ENCODE results near the gene POLR1F.

The POLR1F gene

GRCh38 chr7:19728716-19729115 is 19.9 kb upstream of the POLR1F start:
- DNase-seq (ENCODE audit: low read depth), result no peak
- TF ChIP-seq MYC (IDR thresholded peaks at IDR 0.05; ENCODE audit: low read depth, low read length), result no peak
- TF ChIP-seq, protein P1, sequence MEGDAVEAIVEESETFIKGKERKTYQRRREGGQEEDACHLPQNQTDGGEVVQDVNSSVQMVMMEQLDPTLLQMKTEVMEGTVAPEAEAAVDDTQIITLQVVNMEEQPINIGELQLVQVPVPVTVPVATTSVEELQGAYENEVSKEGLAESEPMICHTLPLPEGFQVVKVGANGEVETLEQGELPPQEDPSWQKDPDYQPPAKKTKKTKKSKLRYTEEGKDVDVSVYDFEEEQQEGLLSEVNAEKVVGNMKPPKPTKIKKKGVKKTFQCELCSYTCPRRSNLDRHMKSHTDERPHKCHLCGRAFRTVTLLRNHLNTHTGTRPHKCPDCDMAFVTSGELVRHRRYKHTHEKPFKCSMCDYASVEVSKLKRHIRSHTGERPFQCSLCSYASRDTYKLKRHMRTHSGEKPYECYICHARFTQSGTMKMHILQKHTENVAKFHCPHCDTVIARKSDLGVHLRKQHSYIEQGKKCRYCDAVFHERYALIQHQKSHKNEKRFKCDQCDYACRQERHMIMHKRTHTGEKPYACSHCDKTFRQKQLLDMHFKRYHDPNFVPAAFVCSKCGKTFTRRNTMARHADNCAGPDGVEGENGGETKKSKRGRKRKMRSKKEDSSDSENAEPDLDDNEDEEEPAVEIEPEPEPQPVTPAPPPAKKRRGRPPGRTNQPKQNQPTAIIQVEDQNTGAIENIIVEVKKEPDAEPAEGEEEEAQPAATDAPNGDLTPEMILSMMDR (IDR thresholded peaks at IDR 0.05; ENCODE audit: low read depth, low read length), result no peak
- TF ChIP-seq MAX (IDR thresholded peaks at IDR 0.05; ENCODE audit: low read depth, low read length), result no peak
- TF ChIP-seq POLR2A (IDR thresholded peaks at IDR 0.05; ENCODE audit: extremely low read depth, insufficient read length), result no peak
- H3K4me3 ChIP-seq (ENCODE audit: low read depth, low read length), result no peak overlapping the region

- TF ChIP-seq POLR2A (IDR thresholded peaks at IDR 0.05; ENCODE audit: extremely low read depth, insufficient read length), result no peak
- no peak for TF ChIP-seq MAX (IDR thresholded peaks at IDR 0.05; ENCODE audit: low read depth, low read length)
- no peak for TF ChIP-seq MYC (IDR thresholded peaks at IDR 0.05; ENCODE audit: low read depth, low read length)
- TF ChIP-seq, protein P1 (IDR thresholded peaks at IDR 0.05; ENCODE audit: low read depth, low read length), result no peak
- no peak overlapping the region for H3K4me3 ChIP-seq (ENCODE audit: low read depth, low read length)
- no peak for DNase-seq (ENCODE audit: low read depth)
Observed at GRCh38 chr7:19725770-19726169, 16.9 kb upstream of the POLR1F start.

GRCh38 chr7:19715499-19715898 is 6.7 kb upstream of the POLR1F start:
- TF ChIP-seq MYC (IDR thresholded peaks at IDR 0.05; ENCODE audit: low read depth, low read length) (no peak), POLR2A (IDR thresholded peaks at IDR 0.05; ENCODE audit: extremely low read depth, insufficient read length) (no peak), MAX (IDR thresholded peaks at IDR 0.05; ENCODE audit: low read depth, low read length) (no peak)
- TF ChIP-seq, protein P1 (IDR thresholded peaks at IDR 0.05; ENCODE audit: low read depth, low read length), result no peak
- no peak overlapping the region for H3K4me3 ChIP-seq (ENCODE audit: low read depth, low read length)
- no peak for DNase-seq (ENCODE audit: low read depth)

DNA sequence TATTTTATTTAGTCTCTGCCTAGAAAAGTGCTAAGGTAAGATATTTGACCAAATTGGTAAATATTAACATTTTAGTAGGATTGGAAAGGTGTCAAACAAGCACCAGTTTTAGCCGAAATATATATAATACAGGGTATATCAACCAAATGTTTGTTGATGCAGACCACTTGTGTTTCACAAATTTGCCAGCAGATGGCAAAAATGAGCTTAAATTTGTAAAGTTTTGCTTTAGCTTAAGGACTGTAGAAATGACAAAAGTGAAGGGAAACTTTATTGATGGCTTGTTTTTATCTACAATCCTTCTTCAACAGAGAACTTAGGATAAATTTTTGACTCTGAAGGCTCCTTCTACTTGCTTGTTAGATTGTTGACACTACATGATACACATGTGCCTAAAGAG is 4.8 kb upstream of the POLR1F start:
- TF ChIP-seq MYC (IDR thresholded peaks at IDR 0.05; ENCODE audit: low read depth, low read length), result no peak; the same call in 1 of the 2 replicates
- TF ChIP-seq, protein P1 (IDR thresholded peaks at IDR 0.05; ENCODE audit: low read depth, low read length), result peak; percentile 52
- no peak overlapping the region for H3K4me3 ChIP-seq (ENCODE audit: low read depth, low read length)
- DNase-seq (ENCODE audit: low read depth), result peak; percentile 69

- TF ChIP-seq MAX (IDR thresholded peaks at IDR 0.05; ENCODE audit: low read depth, low read length), result no peak
- TF ChIP-seq POLR2A (IDR thresholded peaks at IDR 0.05; ENCODE audit: extremely low read depth, insufficient read length), result no peak
- TF ChIP-seq MYC (IDR thresholded peaks at IDR 0.05; ENCODE audit: low read depth, low read length), result no peak
- H3K4me3 ChIP-seq (ENCODE audit: low read depth, low read length), result no peak overlapping the region
- no peak for DNase-seq (ENCODE audit: low read depth)
Observed at GRCh38 chr7:19709249-19709578, 377 bp upstream of the POLR1F start.

- H3K4me3 ChIP-seq (ENCODE audit: low read depth, low read length), result peak overlapping the region; percentile 98
- TF ChIP-seq POLR2A (IDR thresholded peaks at IDR 0.05; ENCODE audit: extremely low read depth, insufficient read length) (no peak), MAX (IDR thresholded peaks at IDR 0.05; ENCODE audit: low read depth, low read length) (no peak), MYC (IDR thresholded peaks at IDR 0.05; ENCODE audit: low read depth, low read length) (no peak)
- TF ChIP-seq, protein P1 (IDR thresholded peaks at IDR 0.05; ENCODE audit: low read depth, low read length), result no peak
- peak; percentile 10 for DNase-seq (ENCODE audit: low read depth)
Observed at GRCh38 chr7:19707240-19707639, 1.6 kb downstream of the POLR1F start.
